Mesenchymal stem cell (in vitro differentiated cells and primary cell): ENCODE data around the gene YAP1.

ENCODE experiments used
- DNase-seq: peaks from one replicate; pipeline ENCODE4 v3.0.0-alpha.2; 2013
- H2AFZ ChIP-seq: one replicate; pipeline ENCODE4 v1.6.1; 2013; ENCODE audit warnings: low read depth, mild to moderate bottlenecking, control low read depth, inconsistent platforms, low read length, moderate library complexity
- H2AK5ac ChIP-seq: 2 replicates; pipeline ENCODE4 v1.6.1; 2013; ENCODE audit warnings: low read length, moderate library complexity, mild to moderate bottlenecking, inconsistent platforms; ENCODE audit not compliant: severe bottlenecking
- H2BK120ac ChIP-seq: one replicate; pipeline ENCODE4 v1.6.1; 2013; ENCODE audit warnings: low read depth, mild to moderate bottlenecking, inconsistent platforms, low read length, moderate library complexity
- H2BK12ac ChIP-seq, 2 experiments: one replicate each; pipeline ENCODE4 v1.6.1; 2013; ENCODE audit warnings: inconsistent platforms in 2 of 2, low read length in 2 of 2, mild to moderate bottlenecking in 2 of 2, moderate library complexity in 2 of 2, control low read depth in 1 of 2
- H2BK15ac ChIP-seq: one replicate; pipeline ENCODE4 v1.6.1; 2013; ENCODE audit warnings: mild to moderate bottlenecking, low read depth, inconsistent platforms; ENCODE audit not compliant: poor library complexity, severe bottlenecking
- H2BK5ac ChIP-seq: 2 replicates; pipeline ENCODE4 v1.6.1; 2013; ENCODE audit warnings: low read depth, mild to moderate bottlenecking, low read length, control low read depth, inconsistent platforms; ENCODE audit not compliant: poor library complexity, severe bottlenecking
- H3K14ac ChIP-seq, 2 experiments: one replicate each; pipeline ENCODE4 v1.6.1; 2013; ENCODE audit warnings: inconsistent platforms in 2 of 2, low read length in 2 of 2, control low read depth in 1 of 2, mild to moderate bottlenecking in 1 of 2, moderate library complexity in 1 of 2
- H3K18ac ChIP-seq, 2 experiments: one replicate each; pipeline ENCODE4 v1.6.1; 2013; ENCODE audit warnings: inconsistent platforms in 2 of 2, low read length in 2 of 2, control low read depth in 1 of 2, low read depth in 1 of 2, mild to moderate bottlenecking in 1 of 2
- H3K23ac ChIP-seq, 2 experiments: one replicate each; pipeline ENCODE4 v1.6.1; 2013; ENCODE audit warnings: inconsistent platforms in 2 of 2, low read length in 2 of 2, mild to moderate bottlenecking in 2 of 2, moderate library complexity in 2 of 2, control low read depth in 1 of 2
- H3K27ac ChIP-seq: 2 replicates; pipeline ENCODE4 v1.5.1; 2013; ENCODE audit warnings: mild to moderate bottlenecking, moderate library complexity, low read length, control low read depth, inconsistent platforms; ENCODE audit not compliant: poor library complexity, severe bottlenecking
- H3K27me3 ChIP-seq, 2 experiments: 2 replicates each; pipeline versions ENCODE4 v1.6.1 to v1.7.0; 2013; ENCODE audit warnings: low read length in 2 of 2, mild to moderate bottlenecking in 2 of 2, moderate library complexity in 2 of 2, control low read depth in 1 of 2, inconsistent platforms in 1 of 2; ENCODE audit not compliant: control insufficient read depth in 1 of 2, insufficient read depth in 1 of 2
- H3K36me3 ChIP-seq, 2 experiments: 2 replicates each; pipeline versions ENCODE4 v1.6.1 to v1.7.0; 2013; ENCODE audit warnings: low read length in 2 of 2, control low read depth in 1 of 2, inconsistent platforms in 1 of 2, low read depth in 1 of 2, mild to moderate bottlenecking in 1 of 2; ENCODE audit not compliant: insufficient read depth in 2 of 2, control insufficient read depth in 1 of 2
- H3K4ac ChIP-seq, 2 experiments: one replicate each; pipeline ENCODE4 v1.6.1; 2013; ENCODE audit warnings: inconsistent platforms in 2 of 2, low read length in 2 of 2, mild to moderate bottlenecking in 2 of 2, moderate library complexity in 2 of 2, control low read depth in 1 of 2, low read depth in 1 of 2
- H3K4me1 ChIP-seq: 2 replicates; pipeline ENCODE4 v1.6.1; 2013; ENCODE audit warnings: low read depth, low read length, control low read depth; ENCODE audit not compliant: control insufficient read depth, insufficient read depth
- H3K4me2 ChIP-seq: 2 replicates; pipeline ENCODE4 v1.6.1; 2013; ENCODE audit warnings: low read length, mild to moderate bottlenecking, inconsistent platforms; ENCODE audit not compliant: poor library complexity, severe bottlenecking
- H3K4me3 ChIP-seq, 2 experiments: 2 replicates each; pipeline versions ENCODE4 v1.5.1 to v1.7.0; 2013; ENCODE audit warnings: low read length in 2 of 2, mild to moderate bottlenecking in 2 of 2, control low read depth in 1 of 2, low read depth in 1 of 2; ENCODE audit not compliant: insufficient read depth in 1 of 2
- H3K79me1 ChIP-seq: replicated peaks from 2 replicates; pipeline ENCODE4 v1.6.1; 2013; ENCODE audit warnings: mild to moderate bottlenecking, control low read depth, low read length, inconsistent platforms; ENCODE audit not compliant: poor library complexity, severe bottlenecking
- H3K9ac ChIP-seq: 2 replicates; pipeline ENCODE4 v1.7.0; 2013; ENCODE audit warnings: mild to moderate bottlenecking, low read length, moderate library complexity
- H3K9me3 ChIP-seq: 2 replicates; pipeline ENCODE4 v1.7.0; 2013; ENCODE audit warnings: mild to moderate bottlenecking, low read length; ENCODE audit not compliant: control insufficient read depth
- H4K8ac ChIP-seq: one replicate; pipeline ENCODE4 v1.6.1; 2013; ENCODE audit warnings: inconsistent platforms, mild to moderate bottlenecking, low read length, moderate library complexity
- H4K91ac ChIP-seq: one replicate; pipeline ENCODE4 v1.6.1; 2013; ENCODE audit warnings: mild to moderate bottlenecking, low read length, inconsistent platforms
- WGBS: methylation state at CpG from one replicate; pipeline ENCODE4 v1.1.7; 2013; ENCODE audit warnings: mixed read lengths; 5-methylcytosine and 5-hydroxymethylcytosine counted together

The YAP1 gene

GRCh38 chr11:102138223-102138622 lies 28.0 kb downstream of the YAP1 start:
- H2AK5ac ChIP-seq: no peak overlapping the region
- H3K18ac ChIP-seq: no peak overlapping the region
- DNase-seq: peak; percentile 29
- H3K23ac ChIP-seq: no peak overlapping the region
- H3K4me3 ChIP-seq: peak overlapping the region in 1 of 2 experiments; percentile 11
- no peak overlapping the region for H4K91ac ChIP-seq
- peak overlapping the region; percentile 55 for H3K27ac ChIP-seq
- no peak overlapping the region for H3K14ac ChIP-seq
- H4K8ac ChIP-seq: no peak overlapping the region
- H3K9ac ChIP-seq: peak overlapping the region; percentile 73
- H2BK5ac ChIP-seq: no peak overlapping the region
- peak overlapping the region in 1 of 2 experiments; percentile 2 for H2BK12ac ChIP-seq
- H2BK120ac ChIP-seq: no peak overlapping the region
- H3K36me3 ChIP-seq: peaks cover 9 to 35% of the 10 kb centered on the region in 2 experiments
- no peak overlapping the region for H2AFZ ChIP-seq
- no peaks in the 10 kb centered on the region for H3K27me3 ChIP-seq
- WGBS: 92% methylated on average over 1 of the region's 2 CpGs
- no peaks in the 10 kb centered on the region for H3K4me1 ChIP-seq
- H3K79me1 ChIP-seq: no peaks in the 10 kb centered on the region
- H3K4ac ChIP-seq: no peak overlapping the region
- H3K9me3 ChIP-seq: no peaks in the 10 kb centered on the region
- no peak overlapping the region for H3K4me2 ChIP-seq
- no peak overlapping the region for H2BK15ac ChIP-seq

DNA sequence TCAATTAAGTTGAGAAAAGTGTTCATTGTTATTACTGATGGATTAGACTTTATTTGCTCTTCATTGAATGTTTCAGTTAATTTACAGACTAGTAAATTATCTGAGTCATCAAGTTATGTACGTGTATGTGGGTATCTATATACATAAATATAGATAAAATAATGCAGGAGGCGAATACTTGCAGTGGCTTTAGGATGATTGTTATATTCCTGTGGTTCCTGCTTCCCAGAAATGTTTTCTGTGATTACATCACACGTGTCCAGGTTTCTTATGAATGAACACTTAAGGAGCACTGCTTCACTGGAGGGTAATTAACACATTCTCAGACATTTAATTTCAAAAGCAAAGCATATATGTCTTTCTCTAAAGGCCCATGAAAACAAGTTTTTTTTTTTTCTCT lies 28.4 kb downstream of the YAP1 start:
- Histone ChIP-seq H2BK12ac (no peak overlapping the region), H2AK5ac (no peak overlapping the region), H3K9me3 (no peaks in the 10 kb centered on the region), H3K4me1 (no peaks in the 10 kb centered on the region), H3K36me3 (peaks cover 7 to 35% of the 10 kb centered on the region in 2 experiments), H2BK120ac (no peak overlapping the region), H2AFZ (no peak overlapping the region), H3K27ac (peak overlapping the region; percentile 55), H3K79me1 (no peaks in the 10 kb centered on the region), H4K8ac (no peak overlapping the region), H3K4me2 (no peak overlapping the region), H2BK5ac (no peak overlapping the region), H3K4me3 (peak overlapping the region in 1 of 2 experiments; percentile 11), H4K91ac (no peak overlapping the region), H3K27me3 (no peaks in the 10 kb centered on the region), H2BK15ac (no peak overlapping the region), H3K4ac (no peak overlapping the region), H3K9ac (peak overlapping the region; percentile 73), H3K18ac (no peak overlapping the region), H3K23ac (no peak overlapping the region), H3K14ac (no peak overlapping the region)
- 40% methylated on average over 1 of the region's 3 CpGs for WGBS
- DNase-seq: peak; percentile 85

DNA sequence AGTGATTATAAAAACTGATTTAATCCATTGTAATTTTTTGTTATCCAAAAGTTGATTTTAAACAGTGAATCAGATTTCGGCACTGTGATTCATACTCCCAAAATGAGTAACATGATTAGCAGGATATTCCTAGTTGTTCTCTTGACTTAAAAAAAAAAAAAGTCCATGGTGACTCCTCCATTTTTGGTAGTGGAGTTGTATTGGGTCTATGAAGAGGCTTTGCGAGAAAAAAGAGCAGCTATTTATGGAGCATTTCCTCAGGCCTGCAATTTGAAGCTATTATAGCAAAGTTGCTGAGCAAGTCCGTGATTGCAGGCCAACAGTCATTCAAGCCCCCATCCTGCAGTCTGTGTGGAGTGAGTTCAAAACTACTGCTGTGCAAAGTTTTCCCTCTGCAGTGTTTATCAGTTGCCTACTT lies 28.8 kb downstream of the YAP1 start:
- peak; percentile 86 for DNase-seq
- Histone ChIP-seq H3K4ac (no peak overlapping the region), H3K4me1 (no peaks in the 10 kb centered on the region), H2AK5ac (no peak overlapping the region), H3K23ac (no peak overlapping the region), H3K9ac (peak overlapping the region; percentile 73), H3K27ac (peak overlapping the region; percentile 33), H2BK12ac (no peak overlapping the region), H2BK120ac (no peak overlapping the region), H2BK5ac (no peak overlapping the region), H3K18ac (peak overlapping the region in 1 of 2 experiments; percentile 23), H2AFZ (no peak overlapping the region), H3K79me1 (no peaks in the 10 kb centered on the region), H3K4me3 (peak overlapping the region in 1 of 2 experiments; percentile 28), H4K8ac (no peak overlapping the region), H4K91ac (no peak overlapping the region), H3K14ac (no peak overlapping the region), H3K4me2 (no peak overlapping the region), H3K9me3 (no peaks in the 10 kb centered on the region), H2BK15ac (no peak overlapping the region), H3K36me3 (peaks cover 7 to 34% of the 10 kb centered on the region in 2 experiments), H3K27me3 (no peaks in the 10 kb centered on the region)
- 9% methylated on average over 2 of the region's 3 CpGs for whole genome bisulfite sequencing

- no peak overlapping the region for H3K18ac ChIP-seq
- H3K4me3 ChIP-seq: no peak overlapping the region
- H4K8ac ChIP-seq: no peak overlapping the region
- no peaks in the 10 kb centered on the region for H3K79me1 ChIP-seq
- peak overlapping the region; percentile 63 for H3K9ac ChIP-seq
- no peak overlapping the region for H2BK15ac ChIP-seq
- H2BK5ac ChIP-seq: no peak overlapping the region
- H3K4me2 ChIP-seq: no peak overlapping the region
- no peak overlapping the region for H3K14ac ChIP-seq
- no peaks in the 10 kb centered on the region for H3K4me1 ChIP-seq
- H3K9me3 ChIP-seq: no peaks in the 10 kb centered on the region
- no peak overlapping the region for H2BK12ac ChIP-seq
- no peak overlapping the region for H2AK5ac ChIP-seq
- no peak overlapping the region for H3K27ac ChIP-seq
- H3K36me3 ChIP-seq: peaks cover 3 to 19% of the 10 kb centered on the region in 2 experiments
- H2AFZ ChIP-seq: no peak overlapping the region
- no peak overlapping the region for H2BK120ac ChIP-seq
- WGBS: 73% methylated on average over 1 of the region's 1 CpG
- no peak overlapping the region for H3K4ac ChIP-seq
- no peaks in the 10 kb centered on the region for H3K27me3 ChIP-seq
- no peak overlapping the region for H3K23ac ChIP-seq
- DNase-seq: no peak
- no peak overlapping the region for H4K91ac ChIP-seq
Measured at GRCh38 chr11:102142333-102142732, 32.1 kb downstream of the YAP1 start.
